Breast epithelium (tissue), 4 donors: Measurements from ENCODE around the gene RERE. TPM values are rescaled to one million over a fixed set of nuclear protein-coding genes. Genes with fewer than 3 reads are reported as not detected.
"Not testable (repeated sequence)": the region's sequence is repeated elsewhere in the genome, so short reads cannot be mapped to it uniquely, and the experiment has no call there.

Source experiments
- DNase-seq, 2 donors: peaks; one replicate each; pipeline ENCODE4 v3.0.0-alpha.2; 2019; ENCODE audit warnings: low spot score in 2 of 2
- H3K27ac ChIP-seq, 2 donors: fragments of 200-600 bp; sonication (generic) in 1 of 2; one replicate each; pipeline ENCODE4 v1.5.1; 2016 to 2019; ENCODE audit warnings: mild to moderate bottlenecking in 1 of 2
- H3K27me3 ChIP-seq, 2 donors: fragments of 200-600 bp; sonication (generic) in 1 of 2; one replicate each; pipeline versions ENCODE4 v1.5.1 to v1.6.0; 2017 to 2019; ENCODE audit warnings: control low read depth in 1 of 2, mild to moderate bottlenecking in 1 of 2
- H3K36me3 ChIP-seq: fragments of 200-600 bp; one replicate; pipeline ENCODE4 v1.5.1; 2019
- H3K4me1 ChIP-seq, 2 donors: fragments of 200-600 bp; sonication (generic); one replicate each; pipeline ENCODE4 v1.5.1; 2016 to 2019; ENCODE audit warnings: control low read depth in 1 of 2
- H3K4me3 ChIP-seq, 3 donors: fragments of 200-600 bp; sonication (generic); 1 replicate in 2 of 3; 2 replicates in 1 of 3; pipeline ENCODE4 v1.5.1; 2016 to 2019; ENCODE audit warnings: mild to moderate bottlenecking in 3 of 3, moderate library complexity in 2 of 3
- H3K9me3 ChIP-seq, 2 donors: fragments of 200-600 bp; sonication (generic) in 1 of 2; one replicate each; pipeline ENCODE4 v1.5.1; 2016 to 2019; ENCODE audit warnings: control low read depth in 1 of 2
- CTCF ChIP-seq, 3 donors: fragments of 450-650 bp; IDR thresholded peaks; one replicate each; pipeline ENCODE4 v1.5.1; 2016 to 2017; ENCODE audit warnings: antibody characterized with exemption in 3 of 3, mild to moderate bottlenecking in 3 of 3, moderate library complexity in 3 of 3
- POLR2A ChIP-seq: fragments of 450-650 bp; IDR thresholded peaks from one replicate; pipeline ENCODE4 v1.6.1; 2016; ENCODE audit warnings: antibody characterized with exemption, mild to moderate bottlenecking, moderate library complexity
- POLR2AphosphoS5 ChIP-seq, 3 donors: sonication (generic); formaldehyde crosslinking; IDR thresholded peaks; one replicate each; pipeline ENCODE4 v1.6.1; 2017; ENCODE audit warnings: antibody characterized with exemption in 3 of 3
- intact Hi-C: fragments of 100-400 bp; cut with DNase I; formaldehyde crosslinking; loops from one replicate; pipeline ENCODE4 v1.15.1; 2023; ENCODE audit warnings: low total_unique reads
- total RNA-seq, 3 donors: library from RNA; depleted of rRNA; stranded (reverse); fragments of >200 nt; gene quantifications; one replicate each; pipeline ENCODE4 v1.1.0, GENCODE V29; 2016

The RERE gene
- total RNA-seq, 3 donors from 2014 or later, result 65.8 to 166 (median 123) TPM

- peak overlapping the region; percentile 65 to 69 for H3K27ac ChIP-seq
- no peak for TF ChIP-seq POLR2A
- TF ChIP-seq CTCF (IDR thresholded peaks at IDR 0.05), result peak; percentile 16 to 44 (median 29)
- H3K4me1 ChIP-seq, result no peaks in the 10 kb centered on the region
- no peaks in the 10 kb centered on the region for H3K9me3 ChIP-seq
- H3K4me3 ChIP-seq, result peak overlapping the region in 2 of 3 donors; percentile 22 to 34
- no peaks in the 10 kb centered on the region for H3K36me3 ChIP-seq
- intact Hi-C loops, result no loop called here
- DNase-seq, result no peak
- H3K27me3 ChIP-seq, result no peaks in the 10 kb centered on the region
Measured at GRCh38 chr1:8598060-8598724, 219.2 kb downstream of the RERE start.

- H3K27ac ChIP-seq, result no peak overlapping the region
- no peaks in the 10 kb centered on the region for H3K4me1 ChIP-seq
Measured at GRCh38 chr1:8597455-8597854, 220.0 kb downstream of the RERE start.

GRCh38 chr1:8595941-8596340 is 221.5 kb downstream of the RERE start:
- Histone ChIP-seq H3K27me3 (no peaks in the 10 kb centered on the region), H3K36me3 (no peaks in the 10 kb centered on the region), H3K9me3 (no peaks in the 10 kb centered on the region), H3K27ac (no peak overlapping the region), H3K4me3 (no peak overlapping the region), H3K4me1 (no peaks in the 10 kb centered on the region)
- TF ChIP-seq POLR2AphosphoS5 (IDR thresholded peaks at IDR 0.05) (no peak), POLR2A (no peak), CTCF (IDR thresholded peaks at IDR 0.05) (no peak)
- intact Hi-C loops, result no loop called here
- no peak for DNase-seq

More at GRCh38 chr1:8597455-8597854, 220.0 kb downstream of the RERE start:
- no peaks in the 10 kb centered on the region for H3K9me3 ChIP-seq
- DNase-seq, result no peak
- no peaks in the 10 kb centered on the region for H3K36me3 ChIP-seq
- intact Hi-C loops, result no loop called here
- TF ChIP-seq CTCF (IDR thresholded peaks at IDR 0.05) (no peak), POLR2AphosphoS5 (IDR thresholded peaks at IDR 0.05) (no peak), POLR2A (no peak)
- H3K4me3 ChIP-seq, result no peak overlapping the region
- no peaks in the 10 kb centered on the region for H3K27me3 ChIP-seq

- DNase-seq, result no peak
- Histone ChIP-seq H3K27ac (no peak overlapping the region), H3K4me1 (no peaks in the 10 kb centered on the region), H3K9me3 (no peaks in the 10 kb centered on the region), H3K27me3 (no peaks in the 10 kb centered on the region), H3K4me3 (no peak overlapping the region), H3K36me3 (no peaks in the 10 kb centered on the region)
- intact Hi-C loops, result no loop called here
- TF ChIP-seq POLR2AphosphoS5 (IDR thresholded peaks at IDR 0.05), result no peak
- no peak for TF ChIP-seq POLR2A
- TF ChIP-seq CTCF (IDR thresholded peaks at IDR 0.05), result no peak
Measured at GRCh38 chr1:8595332-8595731, 222.1 kb downstream of the RERE start.

GRCh38 chr1:8593292-8593691 is 224.1 kb downstream of the RERE start:
- intact Hi-C loops, H3K4me1 ChIP-seq, H3K4me3 ChIP-seq, H3K36me3 ChIP-seq, H3K27me3 ChIP-seq, H3K9me3 ChIP-seq, H3K27ac ChIP-seq, DNase-seq: not testable (repeated sequence)

GRCh38 chr1:8591569-8591968 is 225.9 kb downstream of the RERE start:
- intact Hi-C loops, result no loop called here
- no peaks in the 10 kb centered on the region for H3K9me3 ChIP-seq
- H3K4me1 ChIP-seq, result no peaks in the 10 kb centered on the region
- H3K27me3 ChIP-seq, result no peaks in the 10 kb centered on the region
- H3K4me3 ChIP-seq, result no peak overlapping the region
- no peak overlapping the region for H3K27ac ChIP-seq
- no peaks in the 10 kb centered on the region for H3K36me3 ChIP-seq
- DNase-seq, result no peak
- no peak for TF ChIP-seq POLR2AphosphoS5 (IDR thresholded peaks at IDR 0.05)
- no peak for TF ChIP-seq CTCF (IDR thresholded peaks at IDR 0.05)
- TF ChIP-seq POLR2A, result no peak
